Stimulated activated naive B cell treated with anti-CD40 and anti-IgM and Interleukin-4, amounts not matched to agents 10 μg/mL and 1 μg/mL and 100 μg/mL, for 72 hours (primary cell): Measurements from ENCODE around the gene ARMC7.

Experiments
- ATAC-seq, 2 donors: fragments of 150-1000 bp; cut with Tn5 transposase; replicated peaks; 2 replicates each; pipeline ENCODE4 v1.10.0; 2021; ENCODE audit warnings: moderate library complexity in 1 of 2
- DNase-seq: peaks from one replicate; pipeline ENCODE4 v3.0.0; 2021
- H3K27ac Mint-ChIP-seq: one replicate; pipeline ENCODE4 v1.8.0; 2022; ENCODE audit warnings: mild to moderate bottlenecking, mixed read lengths
- H3K27me3 Mint-ChIP-seq, 2 donors: one replicate each; pipeline ENCODE4 v1.8.0; 2022; ENCODE audit warnings: mixed read lengths in 2 of 2
- H3K36me3 Mint-ChIP-seq, 2 donors: one replicate each; pipeline ENCODE4 v1.8.0; 2022; ENCODE audit warnings: mixed read lengths in 2 of 2, mild to moderate bottlenecking in 1 of 2
- H3K4me1 Mint-ChIP-seq, 2 donors: one replicate each; pipeline ENCODE4 v1.8.0; 2022; ENCODE audit warnings: mixed read lengths in 2 of 2, mild to moderate bottlenecking in 1 of 2
- H3K4me3 Mint-ChIP-seq, 2 donors: one replicate each; pipeline ENCODE4 v1.8.0; 2022; ENCODE audit warnings: mild to moderate bottlenecking in 2 of 2, mixed read lengths in 2 of 2, moderate library complexity in 1 of 2
- H3K9me3 Mint-ChIP-seq, 2 donors: one replicate each; pipeline ENCODE4 v1.8.0; 2022; ENCODE audit warnings: mixed read lengths in 2 of 2, mild to moderate bottlenecking in 1 of 2

ARMC7 gene

DNA sequence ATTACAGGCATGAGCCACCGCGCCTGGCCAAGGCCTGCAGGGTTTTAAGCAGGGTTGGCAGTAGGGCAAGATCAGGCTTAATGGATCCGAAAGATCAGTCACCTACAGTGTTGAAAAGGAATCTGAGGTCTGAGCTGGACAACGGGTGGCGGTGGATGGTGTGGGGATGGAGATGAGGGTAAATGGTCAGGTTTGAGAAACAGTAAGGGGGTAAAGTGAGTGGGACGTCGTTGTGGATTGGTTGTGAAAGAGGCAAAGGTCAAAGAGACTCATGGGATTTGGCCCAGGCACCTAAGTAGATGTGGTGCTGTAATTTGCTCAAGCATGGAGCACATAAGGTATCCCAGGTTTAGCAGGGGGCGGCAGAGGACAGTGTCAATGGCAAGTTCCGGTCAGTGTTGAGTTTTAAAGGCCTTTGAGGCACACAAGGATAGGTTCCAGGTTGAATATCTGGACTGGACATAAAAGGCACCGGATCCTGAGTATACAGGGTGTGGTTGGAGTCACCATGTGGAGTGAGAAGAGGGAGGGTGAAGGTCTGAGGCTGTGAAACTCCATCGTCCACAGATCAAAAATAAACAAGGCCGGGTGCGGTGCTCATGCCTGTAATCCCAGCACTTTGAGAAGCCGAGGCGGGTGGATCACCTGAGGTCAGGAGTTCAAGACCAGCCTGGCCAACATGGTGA lies 23.1 kb upstream of the ARMC7 start:
- DNase-seq, result no peak
- no peak for ATAC-seq
- H3K27me3 Mint-ChIP-seq, result peaks cover 14 to 15% of the 10 kb centered on the region in 2 donors
- H3K36me3 Mint-ChIP-seq, result no peaks in the 10 kb centered on the region
- H3K9me3 Mint-ChIP-seq, result no peaks in the 10 kb centered on the region
- H3K4me3 Mint-ChIP-seq, result peak overlapping the region; percentile 17 to 41
- peaks cover 12 to 17% of the 10 kb centered on the region in 2 donors for H3K4me1 Mint-ChIP-seq
- H3K27ac Mint-ChIP-seq, result peak overlapping the region; percentile 74

DNA sequence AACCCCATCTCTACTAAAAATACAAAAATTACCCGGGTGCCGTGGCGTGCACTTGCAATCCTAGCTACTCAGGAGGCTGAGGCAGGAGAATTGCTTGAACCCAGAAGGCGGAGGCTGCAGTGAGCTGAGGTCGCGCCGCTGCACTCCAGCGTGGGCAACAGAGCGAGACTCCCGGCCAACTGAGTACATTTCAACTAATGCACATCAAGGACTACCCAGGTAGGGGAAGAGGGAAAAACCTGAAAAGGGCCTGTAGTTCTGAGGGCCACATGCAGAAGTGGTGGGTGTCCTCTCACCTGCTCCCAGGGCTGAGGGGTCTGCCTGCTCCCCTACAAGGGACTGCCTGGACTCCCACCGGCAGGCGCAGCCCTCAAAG lies 22.6 kb upstream of the ARMC7 start:
- Mint-ChIP-seq H3K27ac (peak overlapping the region; percentile 25), H3K36me3 (no peaks in the 10 kb centered on the region), H3K9me3 (no peaks in the 10 kb centered on the region), H3K4me1 (peaks cover 15 to 17% of the 10 kb centered on the region in 2 donors), H3K27me3 (peaks cover 10 to 14% of the 10 kb centered on the region in 2 donors), H3K4me3 (peak overlapping the region; percentile 64 to 86)
- no peak for DNase-seq
- ATAC-seq, result peak in 1 of 2 donors; percentile 1

DNA sequence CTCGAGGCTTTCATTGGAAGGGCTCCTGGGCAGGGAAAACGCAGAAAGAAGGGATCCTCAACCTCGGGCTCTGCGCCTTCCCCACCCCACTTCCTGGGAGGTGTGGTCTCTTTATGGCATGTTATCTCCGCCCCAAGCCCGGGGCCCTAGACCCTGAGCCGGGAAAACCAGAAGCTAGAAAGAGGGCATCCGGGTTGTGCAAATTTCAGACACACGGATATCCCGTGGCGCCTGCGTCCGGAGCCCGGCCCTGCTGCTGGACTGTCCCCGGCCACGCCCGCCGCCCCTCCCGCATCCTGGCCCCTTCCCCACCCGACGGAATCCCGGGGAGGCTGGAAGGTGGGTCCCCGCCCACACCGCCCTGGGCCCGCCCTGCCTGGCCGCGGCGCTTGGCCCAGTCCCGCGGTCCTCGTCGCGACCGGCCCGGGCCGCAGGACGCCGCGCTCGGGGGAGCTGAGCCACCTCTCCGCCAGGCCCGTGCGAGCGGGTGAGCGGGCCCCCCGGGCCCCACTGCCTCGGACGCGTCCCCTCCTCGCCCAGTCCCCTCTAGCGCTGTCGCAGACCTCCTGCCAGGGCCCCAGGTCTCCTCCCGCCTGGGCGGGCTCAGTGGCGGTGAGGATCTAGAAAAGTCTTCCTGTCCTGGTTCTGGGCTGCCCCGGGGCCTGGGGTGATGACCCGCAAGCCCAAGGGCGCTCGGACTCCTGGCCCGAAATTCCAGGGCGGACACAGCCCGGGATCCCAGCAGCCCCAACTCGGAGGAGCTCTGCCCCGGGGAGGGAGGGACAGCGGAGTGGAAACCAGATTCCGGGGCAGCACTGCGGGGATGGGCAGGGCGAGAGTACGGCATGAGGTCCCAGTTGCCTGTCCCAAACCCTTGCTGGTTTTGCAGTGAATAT lies 22.0 kb upstream of the ARMC7 start, which contains the start of gene SLC16A5:
SLC16A5 (plus strand) TSS at position 397 of the 896 bp plus-strand sequence. CDS start 5,683 bp downstream, outside the sequence.
- DNase-seq, result no peak
- H3K4me3 Mint-ChIP-seq, result peak within 1 kb of the TSS; percentile 82 to 86
- no peaks in the 10 kb centered on the region for H3K9me3 Mint-ChIP-seq
- peaks cover 4 to 7% of the 10 kb centered on the region in 2 donors for H3K27me3 Mint-ChIP-seq
- H3K4me1 Mint-ChIP-seq, result peaks cover 17% of the 10 kb centered on the region in 2 donors
- no peaks in the 10 kb centered on the region for H3K36me3 Mint-ChIP-seq
- peak; percentile 64 to 70 for ATAC-seq
- H3K27ac Mint-ChIP-seq, result peak within 1 kb of the TSS; percentile 89

DNA sequence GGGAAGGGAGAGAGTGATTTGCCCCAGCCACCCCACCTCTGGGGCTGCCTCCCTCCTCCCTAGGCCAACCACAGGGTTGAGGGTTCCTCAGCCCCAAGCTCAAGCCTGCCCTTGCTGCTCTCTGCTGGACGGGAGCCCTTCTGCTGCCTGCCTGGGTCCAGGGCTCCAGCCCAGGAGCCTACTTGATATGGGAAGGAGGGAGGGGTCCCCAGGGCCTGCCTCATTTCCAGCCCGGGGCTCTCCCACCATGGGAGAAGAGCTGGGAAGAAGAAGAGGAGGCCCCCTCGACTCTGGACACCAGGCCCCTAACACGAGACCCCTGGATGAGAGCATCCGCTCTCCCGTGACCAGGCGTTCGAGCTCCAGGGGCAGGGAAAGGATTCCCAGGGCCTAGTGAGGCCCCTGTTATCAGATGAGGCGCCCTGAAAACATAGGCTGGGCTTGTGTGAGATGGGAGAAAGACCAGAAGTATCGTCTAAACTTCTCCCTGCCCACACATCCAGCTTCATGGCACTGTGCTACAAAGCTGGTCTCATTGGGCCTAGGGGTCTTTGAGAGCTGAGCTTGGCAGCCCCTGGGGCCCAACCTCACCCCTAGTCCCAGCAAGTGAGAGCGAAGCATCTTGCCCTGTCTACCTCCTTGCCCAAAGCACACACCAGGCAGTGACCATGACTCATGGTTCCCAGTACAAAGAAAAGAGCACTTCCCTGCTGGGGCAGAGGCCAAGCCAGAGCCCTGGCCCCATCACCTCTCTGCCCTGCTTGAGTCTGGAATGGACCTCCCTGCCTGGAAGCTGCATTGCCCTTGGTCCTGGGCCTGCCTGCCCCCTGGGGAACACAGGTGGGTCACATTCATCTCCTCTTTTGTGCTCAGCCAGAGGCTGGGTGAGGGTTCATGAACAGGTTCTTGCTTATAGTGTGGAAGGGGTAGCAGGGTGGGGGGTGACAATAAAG lies 21.0 kb upstream of the ARMC7 start:
- DNase-seq, result no peak
- Mint-ChIP-seq H3K27me3 (peaks cover 4 to 6% of the 10 kb centered on the region in 2 donors), H3K27ac (no peak overlapping the region), H3K4me1 (peaks cover 17% of the 10 kb centered on the region in 2 donors), H3K36me3 (no peaks in the 10 kb centered on the region), H3K9me3 (no peaks in the 10 kb centered on the region), H3K4me3 (peak overlapping the region; percentile 82 to 86)
- ATAC-seq, result peak; percentile 20 to 21

DNA sequence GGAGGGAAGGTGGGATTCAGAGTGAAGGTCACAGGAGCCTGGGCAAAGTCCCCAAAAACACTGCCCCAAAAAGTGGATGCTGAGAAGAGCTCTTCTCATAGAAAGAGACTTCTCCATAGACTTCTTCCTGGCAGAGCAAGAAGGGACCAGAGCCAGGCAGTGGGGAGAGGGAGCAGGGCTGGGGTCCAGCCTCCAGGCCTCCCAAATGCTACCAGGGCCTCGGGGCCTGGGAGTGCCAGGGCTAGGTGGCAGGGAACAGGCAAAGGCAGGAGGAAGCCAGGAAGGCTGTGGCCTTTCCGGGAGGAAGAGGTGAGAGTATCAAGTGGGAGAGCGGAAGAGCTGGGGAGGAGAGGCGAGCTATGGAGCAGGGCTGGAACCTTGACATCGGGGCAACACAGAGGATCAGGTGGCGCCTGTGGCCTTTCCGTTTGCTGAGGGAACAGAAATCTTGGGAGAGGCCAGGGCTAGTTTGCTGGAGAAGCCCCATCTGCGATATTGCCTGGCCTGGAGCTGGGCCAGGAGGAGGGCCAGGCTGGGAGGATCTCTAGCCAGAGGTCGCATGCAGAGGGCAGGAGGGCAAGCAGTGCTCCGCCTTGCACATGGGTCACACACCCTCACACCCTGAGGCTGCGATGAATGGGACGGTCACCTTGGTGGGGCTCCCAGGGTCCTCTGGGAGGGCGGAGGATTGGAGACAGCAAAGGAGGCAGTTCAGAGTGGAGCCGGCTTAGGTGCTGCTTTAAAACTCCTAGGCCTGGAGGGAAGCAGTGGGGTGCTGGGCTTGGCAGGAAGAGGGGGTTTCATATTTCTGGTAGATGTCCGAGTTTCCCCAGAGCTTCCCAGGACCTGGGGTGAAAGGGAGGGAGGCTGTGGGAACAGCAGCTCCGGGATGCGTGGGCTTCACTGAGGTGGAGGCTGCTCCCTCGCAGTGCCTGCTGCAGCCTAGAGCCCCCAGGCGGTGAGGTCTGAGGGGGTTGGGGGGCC lies 18.6 kb upstream of the ARMC7 start:
- DNase-seq (no peak), ATAC-seq (no peak)
- no peak overlapping the region for H3K4me3 Mint-ChIP-seq
- peak overlapping the region; percentile 63 for H3K27ac Mint-ChIP-seq
- no peaks in the 10 kb centered on the region for H3K9me3 Mint-ChIP-seq
- H3K36me3 Mint-ChIP-seq, result no peaks in the 10 kb centered on the region
- H3K27me3 Mint-ChIP-seq, result peaks cover 4 to 6% of the 10 kb centered on the region in 2 donors
- H3K4me1 Mint-ChIP-seq, result peaks cover 17 to 21% of the 10 kb centered on the region in 2 donors

DNA sequence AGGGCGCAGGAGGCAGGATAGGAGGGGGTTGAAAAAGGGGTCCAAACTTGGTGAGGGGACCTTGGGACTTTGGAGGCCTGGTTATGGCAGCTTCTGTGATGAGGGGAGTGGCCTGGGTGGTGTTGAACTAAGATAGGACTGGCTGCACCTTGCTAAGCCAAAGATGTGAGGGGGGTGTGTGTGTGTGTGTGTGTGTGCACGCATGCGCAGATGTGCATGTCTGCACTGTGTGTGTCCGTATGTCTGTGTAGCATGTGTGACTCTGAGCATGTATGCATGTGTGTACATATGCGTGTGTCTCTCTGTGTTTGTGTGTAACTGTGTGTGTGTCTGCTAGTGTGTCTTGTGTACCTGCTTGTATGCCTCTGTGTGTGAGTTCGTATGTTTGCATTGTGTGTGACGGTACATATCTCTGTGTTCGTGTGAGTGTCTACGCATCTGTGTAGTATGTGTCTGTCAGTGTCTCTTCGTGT lies 17.9 kb upstream of the ARMC7 start:
- H3K27ac Mint-ChIP-seq, result no peak overlapping the region
- peaks cover 0 to 6% of the 10 kb centered on the region in 2 donors for H3K27me3 Mint-ChIP-seq
- H3K36me3 Mint-ChIP-seq, result no peaks in the 10 kb centered on the region
- H3K4me1 Mint-ChIP-seq, result peaks cover 12 to 17% of the 10 kb centered on the region in 2 donors
- ATAC-seq (no peak), DNase-seq (no peak)
- H3K9me3 Mint-ChIP-seq, result no peaks in the 10 kb centered on the region
- H3K4me3 Mint-ChIP-seq, result no peak overlapping the region

DNA sequence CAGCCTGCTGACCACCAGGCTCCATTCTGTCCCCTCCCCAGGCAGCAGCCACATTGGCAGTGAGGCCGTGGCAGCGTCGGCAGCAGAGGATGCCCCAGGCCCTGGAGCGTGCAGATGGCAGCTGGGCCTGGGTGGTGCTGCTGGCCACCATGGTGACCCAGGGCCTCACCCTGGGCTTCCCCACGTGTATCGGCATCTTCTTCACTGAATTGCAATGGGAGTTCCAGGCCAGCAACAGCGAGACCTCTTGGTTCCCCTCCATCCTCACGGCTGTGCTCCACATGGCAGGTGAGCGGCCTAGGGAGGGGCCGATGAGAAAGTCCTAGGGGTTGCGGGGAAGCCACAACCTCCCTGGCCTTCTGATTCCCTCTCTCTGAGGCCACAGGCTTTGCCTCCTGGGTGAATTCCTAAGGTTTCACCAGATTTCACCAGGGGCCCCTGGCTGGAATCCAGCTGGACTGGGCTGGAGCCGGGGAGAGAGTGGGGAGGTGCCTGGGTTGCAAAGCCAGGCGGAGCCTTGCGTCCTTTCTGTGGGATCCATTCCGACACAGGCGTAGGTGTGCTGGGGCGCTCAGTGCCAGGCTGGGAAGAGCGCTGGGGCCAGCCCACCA lies 16.1 kb upstream of the ARMC7 start:
- Mint-ChIP-seq H3K4me1 (peaks cover 7 to 8% of the 10 kb centered on the region in 2 donors), H3K27ac (no peak overlapping the region), H3K27me3 (peaks cover 0 to 6% of the 10 kb centered on the region in 2 donors), H3K4me3 (no peak overlapping the region), H3K9me3 (no peaks in the 10 kb centered on the region), H3K36me3 (no peaks in the 10 kb centered on the region)
- no peak for DNase-seq
- ATAC-seq, result no peak

DNA sequence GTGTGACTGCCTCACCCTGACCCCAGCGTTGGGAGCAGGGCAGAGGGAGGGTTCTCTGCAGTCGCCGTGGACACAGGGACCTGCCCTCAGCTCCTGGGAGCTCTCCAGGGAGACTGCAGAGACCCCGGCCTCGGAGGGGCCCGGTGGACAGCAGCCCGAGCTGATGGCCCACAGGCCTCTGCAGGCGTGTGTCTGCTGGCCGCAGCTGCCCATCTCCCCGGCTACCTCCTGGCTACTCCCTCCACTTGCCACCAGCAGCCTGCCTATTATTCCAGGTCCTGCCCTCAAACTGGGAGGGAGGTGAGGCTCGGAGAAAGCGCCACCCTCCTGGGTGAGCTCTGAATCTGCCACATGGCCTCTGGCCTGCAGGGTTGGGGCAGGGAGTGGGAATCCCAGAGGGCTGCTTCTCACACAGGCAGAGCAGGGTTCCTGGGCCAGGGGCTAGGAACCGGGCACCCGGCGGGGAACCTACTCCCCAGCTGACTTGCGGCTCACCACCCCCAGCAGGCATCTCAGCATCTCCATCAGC lies 14.8 kb upstream of the ARMC7 start:
- no peak for ATAC-seq
- peaks cover 7 to 11% of the 10 kb centered on the region in 2 donors for H3K4me1 Mint-ChIP-seq
- no peaks in the 10 kb centered on the region for H3K9me3 Mint-ChIP-seq

DNA sequence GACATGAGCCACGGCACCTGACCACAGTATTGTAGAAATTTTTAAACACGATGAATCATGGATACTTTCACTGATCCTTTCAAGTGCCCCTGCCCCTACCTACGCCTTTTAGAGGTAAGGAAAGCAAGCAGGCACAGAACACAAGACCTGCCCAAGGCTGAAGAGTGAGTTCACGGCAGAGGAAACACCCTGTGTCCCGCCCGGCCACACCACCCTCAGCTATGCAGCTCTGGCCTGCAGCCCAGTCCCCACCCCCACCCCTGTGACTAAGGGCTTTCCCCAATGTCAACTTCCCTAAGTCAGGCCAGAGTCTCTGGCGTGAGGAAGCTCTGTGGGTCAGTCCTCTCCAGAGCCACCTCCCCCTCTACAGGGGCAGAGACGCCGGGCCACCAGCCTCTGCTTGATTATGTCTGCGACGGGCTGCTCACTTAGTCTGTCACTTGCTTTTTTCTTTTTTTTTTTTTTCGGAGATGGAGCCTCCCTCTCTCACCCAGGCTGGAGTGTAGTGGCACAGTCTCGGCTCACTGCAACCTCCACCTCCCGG lies 13.6 kb upstream of the ARMC7 start:
- peak; percentile 59 to 78 for ATAC-seq

More for the DNA sequence above, 14.8 kb upstream of the ARMC7 start:
- Mint-ChIP-seq H3K27ac (no peak overlapping the region), H3K27me3 (peaks cover 0 to 6% of the 10 kb centered on the region in 2 donors), H3K36me3 (no peaks in the 10 kb centered on the region), H3K4me3 (no peak overlapping the region)
- no peak for DNase-seq

DNA sequence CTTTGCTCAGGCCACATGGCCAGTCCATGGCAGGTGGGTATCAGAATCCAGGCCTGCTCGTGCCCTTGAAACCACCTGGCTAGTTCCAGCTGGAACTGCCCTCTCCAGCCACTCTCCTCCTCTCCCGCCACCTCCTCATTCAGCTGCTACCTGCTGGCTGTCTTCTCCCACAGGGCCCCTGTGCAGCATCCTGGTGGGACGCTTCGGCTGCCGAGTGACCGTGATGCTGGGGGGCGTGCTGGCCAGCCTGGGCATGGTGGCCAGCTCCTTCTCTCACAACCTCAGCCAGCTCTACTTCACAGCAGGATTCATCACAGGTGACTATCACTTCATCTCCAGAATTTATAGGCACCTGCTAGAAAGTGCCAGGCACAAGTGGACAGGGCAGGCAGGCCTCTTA lies 11.9 kb upstream of the ARMC7 start:
- no peak overlapping the region for H3K27ac Mint-ChIP-seq
- no peaks in the 10 kb centered on the region for H3K27me3 Mint-ChIP-seq
- ATAC-seq, result no peak
- H3K36me3 Mint-ChIP-seq, result peaks cover 0 to 4% of the 10 kb centered on the region in 2 donors
- no peak for DNase-seq
- no peak overlapping the region for H3K4me3 Mint-ChIP-seq
- H3K4me1 Mint-ChIP-seq, result peaks cover 13 to 17% of the 10 kb centered on the region in 2 donors
- H3K9me3 Mint-ChIP-seq, result peaks cover 0 to 4% of the 10 kb centered on the region in 2 donors

More for the DNA sequence above, 13.6 kb upstream of the ARMC7 start:
- H3K27me3 Mint-ChIP-seq, result peaks cover 0 to under 1% of the 10 kb centered on the region in 2 donors
- no peak overlapping the region for H3K4me3 Mint-ChIP-seq
- peaks cover 7 to 11% of the 10 kb centered on the region in 2 donors for H3K4me1 Mint-ChIP-seq
- H3K9me3 Mint-ChIP-seq, result no peaks in the 10 kb centered on the region
- H3K36me3 Mint-ChIP-seq, result no peaks in the 10 kb centered on the region
- no peak overlapping the region for H3K27ac Mint-ChIP-seq
- no peak for DNase-seq

DNA sequence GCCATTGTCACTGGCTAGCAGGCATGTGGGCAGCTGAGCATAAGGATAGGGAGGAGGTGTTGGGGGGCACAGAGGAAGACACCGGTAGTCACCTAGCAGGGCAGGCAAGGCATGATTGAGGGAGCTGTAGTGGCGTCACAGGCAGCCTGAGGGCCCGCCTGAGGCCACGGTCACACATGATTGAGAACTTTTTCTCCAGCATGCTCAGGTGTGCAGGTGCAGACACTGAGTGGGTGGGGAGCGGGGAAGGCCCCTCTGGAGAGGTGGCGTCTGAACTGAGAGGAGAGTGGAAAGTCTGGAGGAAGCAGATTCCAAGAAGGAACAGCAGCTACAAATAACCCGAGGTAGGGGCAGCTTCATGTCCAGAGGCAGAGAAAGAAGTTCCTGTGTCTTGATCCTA lies 10.9 kb upstream of the ARMC7 start:
- no peak for ATAC-seq
- no peak overlapping the region for H3K27ac Mint-ChIP-seq

More for the DNA sequence above, 10.9 kb upstream of the ARMC7 start:
- Mint-ChIP-seq H3K4me3 (no peak overlapping the region), H3K27me3 (no peaks in the 10 kb centered on the region), H3K36me3 (peaks cover 0 to 4% of the 10 kb centered on the region in 2 donors), H3K4me1 (peaks cover 14 to 17% of the 10 kb centered on the region in 2 donors), H3K9me3 (peaks cover 0 to 4% of the 10 kb centered on the region in 2 donors)
- no peak for DNase-seq
